ENCODE data around the gene LMF1.

GRCh38 chr16:933581-933980 lies 37.2 kb downstream of the LMF1 start:
- TF ChIP-seq, protein P1, sequence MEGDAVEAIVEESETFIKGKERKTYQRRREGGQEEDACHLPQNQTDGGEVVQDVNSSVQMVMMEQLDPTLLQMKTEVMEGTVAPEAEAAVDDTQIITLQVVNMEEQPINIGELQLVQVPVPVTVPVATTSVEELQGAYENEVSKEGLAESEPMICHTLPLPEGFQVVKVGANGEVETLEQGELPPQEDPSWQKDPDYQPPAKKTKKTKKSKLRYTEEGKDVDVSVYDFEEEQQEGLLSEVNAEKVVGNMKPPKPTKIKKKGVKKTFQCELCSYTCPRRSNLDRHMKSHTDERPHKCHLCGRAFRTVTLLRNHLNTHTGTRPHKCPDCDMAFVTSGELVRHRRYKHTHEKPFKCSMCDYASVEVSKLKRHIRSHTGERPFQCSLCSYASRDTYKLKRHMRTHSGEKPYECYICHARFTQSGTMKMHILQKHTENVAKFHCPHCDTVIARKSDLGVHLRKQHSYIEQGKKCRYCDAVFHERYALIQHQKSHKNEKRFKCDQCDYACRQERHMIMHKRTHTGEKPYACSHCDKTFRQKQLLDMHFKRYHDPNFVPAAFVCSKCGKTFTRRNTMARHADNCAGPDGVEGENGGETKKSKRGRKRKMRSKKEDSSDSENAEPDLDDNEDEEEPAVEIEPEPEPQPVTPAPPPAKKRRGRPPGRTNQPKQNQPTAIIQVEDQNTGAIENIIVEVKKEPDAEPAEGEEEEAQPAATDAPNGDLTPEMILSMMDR (optimal IDR thresholded peaks at IDR 0.05 in 1 of 3, IDR thresholded peaks at IDR 0.05 in 1 of 3, conservative IDR thresholded peaks at IDR 0.05 in 1 of 3; ENCODE audit: extremely low read depth in 1 of 3, insufficient read depth in 2 of 3, low read length in 3 of 3) = no peak
- no peak for TF ChIP-seq EZH2 (IDR thresholded peaks at IDR 0.05; ENCODE audit: low read length)

All from keratinocyte (primary cell).